Activated B cell treated with CpG ODN at 0.5 μM for 24 hours (primary cell): ENCODE results near the gene SKP1. TPM values are rescaled to one million over a fixed set of nuclear protein-coding genes. Genes with fewer than 3 reads are reported as not detected.

Source experiments
- ATAC-seq: fragments of 200-7000 bp; cut with Tn5 transposase; one replicate; pipeline ENCODE4 v1.10.0; 2021; ENCODE audit warnings: low read depth, mild to moderate bottlenecking, moderate library complexity
- CTCF ChIA-PET: fragments of 350-600 bp; sonication (Branson Sonifier 250); formaldehyde crosslinking; loops from one replicate; lab custom pipeline; 2021; ENCODE audit warnings: antibody characterized with exemption; lab: Charles Lee
- POLR2A ChIA-PET: fragments of 350-600 bp; sonication (Branson Sonifier 250); formaldehyde crosslinking; loops from one replicate; lab custom pipeline; 2021; ENCODE audit warnings: antibody characterized with exemption; lab: Charles Lee
- DNase-seq: peaks from one replicate; pipeline ENCODE4 v3.0.0; 2022
- H3K27ac Mint-ChIP-seq: one replicate; pipeline ENCODE4 v1.8.0; 2020; ENCODE audit warnings: mixed read lengths
- H3K27me3 Mint-ChIP-seq: one replicate; pipeline ENCODE4 v1.8.0; 2021; ENCODE audit warnings: mixed read lengths
- H3K36me3 Mint-ChIP-seq: one replicate; pipeline ENCODE4 v1.8.0; 2021; ENCODE audit warnings: low read depth, mixed read lengths
- H3K4me1 Mint-ChIP-seq: one replicate; pipeline ENCODE4 v1.8.0; 2021; ENCODE audit warnings: mixed read lengths
- H3K4me3 Mint-ChIP-seq: one replicate; pipeline ENCODE4 v1.8.0; 2020; ENCODE audit warnings: mild to moderate bottlenecking, mixed read lengths
- H3K9me3 Mint-ChIP-seq: one replicate; pipeline ENCODE4 v1.8.0; 2020; ENCODE audit warnings: mixed read lengths
- intact Hi-C: fragments of 100-400 bp; cut with micrococcal nuclease; formaldehyde crosslinking; loops from one replicate; pipeline ENCODE4 v1.15.1; 2024
- total RNA-seq: library from RNA; stranded (reverse); gene quantifications from 2 replicates; pipeline ENCODE4 v1.2.3, GENCODE V29; 2022
- TF ChIP-seq, protein P1 (sequence below): fragments of 200-600 bp; IDR thresholded peaks from one replicate; pipeline ENCODE4 v1.8.0; 2022; ENCODE audit warnings: antibody characterized with exemption, mild to moderate bottlenecking

Gene SKP1
- total RNA-seq, 1 donor from 2014 or later = 211 TPM

- Mint-ChIP-seq H3K27ac (peak overlapping the region; percentile 18), H3K27me3 (no peaks in the 10 kb centered on the region), H3K9me3 (no peaks in the 10 kb centered on the region), H3K36me3 (peaks cover 54% of the 10 kb centered on the region), H3K4me3 (no peak overlapping the region), H3K4me1 (peaks cover 52% of the 10 kb centered on the region)
- no peak for ATAC-seq
- intact Hi-C loops = loop anchor here (1.0 to 2.0 kb wide), 6 partner anchors 15 to 1029 kb away; partner anchors contain the start of gene TCF7
- ChIA-PET POLR2A (interaction anchor here (0.9 to 5.5 kb wide), 5 partner anchors 13 to 100 kb away, joined by 3 to 71 read pairs (median 3); partner anchors contain the start of gene SKP1), CTCF (interaction anchor here (0.7 to 23.1 kb wide), 15 partner anchors 8 to 1036 kb away, joined by 3 to 502 read pairs (median 5); partner anchors contain the start of gene TCF7)
- TF ChIP-seq, protein P1, sequence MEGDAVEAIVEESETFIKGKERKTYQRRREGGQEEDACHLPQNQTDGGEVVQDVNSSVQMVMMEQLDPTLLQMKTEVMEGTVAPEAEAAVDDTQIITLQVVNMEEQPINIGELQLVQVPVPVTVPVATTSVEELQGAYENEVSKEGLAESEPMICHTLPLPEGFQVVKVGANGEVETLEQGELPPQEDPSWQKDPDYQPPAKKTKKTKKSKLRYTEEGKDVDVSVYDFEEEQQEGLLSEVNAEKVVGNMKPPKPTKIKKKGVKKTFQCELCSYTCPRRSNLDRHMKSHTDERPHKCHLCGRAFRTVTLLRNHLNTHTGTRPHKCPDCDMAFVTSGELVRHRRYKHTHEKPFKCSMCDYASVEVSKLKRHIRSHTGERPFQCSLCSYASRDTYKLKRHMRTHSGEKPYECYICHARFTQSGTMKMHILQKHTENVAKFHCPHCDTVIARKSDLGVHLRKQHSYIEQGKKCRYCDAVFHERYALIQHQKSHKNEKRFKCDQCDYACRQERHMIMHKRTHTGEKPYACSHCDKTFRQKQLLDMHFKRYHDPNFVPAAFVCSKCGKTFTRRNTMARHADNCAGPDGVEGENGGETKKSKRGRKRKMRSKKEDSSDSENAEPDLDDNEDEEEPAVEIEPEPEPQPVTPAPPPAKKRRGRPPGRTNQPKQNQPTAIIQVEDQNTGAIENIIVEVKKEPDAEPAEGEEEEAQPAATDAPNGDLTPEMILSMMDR = no peak
- DNase-seq = no peak
Measured at GRCh38 chr5:134139891-134140469, 36.8 kb downstream of the SKP1 start.

DNA sequence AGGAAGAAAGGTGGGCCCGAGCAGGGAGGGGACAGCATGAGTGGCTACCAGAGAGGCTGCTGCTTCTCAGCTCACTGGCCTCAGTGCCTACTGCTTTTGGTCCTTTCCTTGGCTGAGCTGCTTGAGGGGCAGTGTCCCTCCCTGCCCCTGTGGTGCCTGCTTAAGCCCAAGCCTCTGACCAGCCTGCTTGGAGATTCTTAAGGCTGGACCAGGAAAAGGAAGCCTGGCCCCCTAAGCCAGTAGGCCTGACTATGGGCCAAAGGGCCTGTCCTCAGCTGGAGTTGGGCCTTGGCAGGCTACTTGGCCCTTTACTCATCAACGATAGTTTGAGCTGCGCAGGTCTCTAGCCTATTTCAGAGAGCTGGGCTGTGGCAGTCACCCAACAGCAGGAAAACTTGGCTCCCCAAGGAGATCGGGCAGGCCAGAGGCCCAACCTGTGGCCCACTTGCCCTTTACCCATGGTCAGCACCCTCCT is 37.3 kb downstream of the SKP1 start:
- DNase-seq (peak; percentile 12), ATAC-seq (no peak)
- TF ChIP-seq, protein P1 = no peak
- no peak overlapping the region for H3K4me3 Mint-ChIP-seq
- ChIA-PET CTCF (interaction anchor here (1.0 to 23.1 kb wide), 6 partner anchors 14 to 150 kb away, joined by 3 to 502 read pairs (median 22); partner anchors contain the start of gene TCF7), POLR2A (interaction anchor here (1.3 to 5.5 kb wide), 4 partner anchors 12 to 100 kb away, joined by 3 to 71 read pairs (median 18); no protein-coding TSS in a partner anchor)
- H3K36me3 Mint-ChIP-seq = peaks cover 52% of the 10 kb centered on the region
- no peaks in the 10 kb centered on the region for H3K9me3 Mint-ChIP-seq
- no peaks in the 10 kb centered on the region for H3K27me3 Mint-ChIP-seq
- peak overlapping the region; percentile 18 for H3K27ac Mint-ChIP-seq
- H3K4me1 Mint-ChIP-seq = peaks cover 52% of the 10 kb centered on the region
- intact Hi-C loops = no loop called here

GRCh38 chr5:134138416-134139376 is 38.1 kb downstream of the SKP1 start:
- intact Hi-C loops = no loop called here
- peak overlapping the region; percentile 71 for H3K27ac Mint-ChIP-seq
- no peak overlapping the region for H3K4me3 Mint-ChIP-seq
- CTCF ChIA-PET = interaction anchor here (1.0 to 23.1 kb wide), 7 partner anchors 12 to 151 kb away, joined by 3 to 502 read pairs (median 21); partner anchors contain the start of gene TCF7
- ATAC-seq (peak; percentile 64), DNase-seq (peak; percentile 19)
- no peaks in the 10 kb centered on the region for H3K27me3 Mint-ChIP-seq
- no peaks in the 10 kb centered on the region for H3K9me3 Mint-ChIP-seq
- H3K36me3 Mint-ChIP-seq = peaks cover 48% of the 10 kb centered on the region
- POLR2A ChIA-PET = interaction anchor here (0.7 to 5.5 kb wide), 6 partner anchors 13 to 99 kb away, joined by 3 to 71 read pairs (median 4); no protein-coding TSS in a partner anchor
- H3K4me1 Mint-ChIP-seq = peaks cover 52% of the 10 kb centered on the region
- TF ChIP-seq, protein P1 = no peak

DNA sequence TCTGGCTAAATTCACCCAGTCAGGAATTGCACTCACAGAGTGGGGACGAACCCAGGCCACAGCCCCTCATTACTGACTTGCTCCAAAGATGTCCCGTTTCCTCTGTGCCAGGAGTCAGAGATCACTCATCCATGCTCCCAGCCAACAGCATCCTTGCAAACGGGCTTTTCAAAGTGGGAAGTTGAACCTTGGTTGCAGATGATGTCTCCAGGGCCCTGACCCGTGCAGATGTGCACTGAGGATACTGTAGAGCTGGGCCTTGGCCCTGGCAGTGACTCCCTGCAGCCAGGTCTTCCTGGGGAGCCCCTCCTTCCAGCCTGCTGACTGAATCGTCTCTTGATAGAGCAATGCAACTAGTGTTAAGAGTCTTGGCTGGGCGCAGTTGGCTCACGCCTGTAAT is 40.0 kb downstream of the SKP1 start:
- intact Hi-C loops = no loop called here
- peaks cover 43% of the 10 kb centered on the region for H3K36me3 Mint-ChIP-seq

More for the DNA sequence above, 40.0 kb downstream of the SKP1 start:
- ChIA-PET POLR2A (interaction anchor here (0.7 to 5.5 kb wide), 3 partner anchors 36 to 1270 kb away, joined by 5 to 71 read pairs (median 7); no protein-coding TSS in a partner anchor), CTCF (interaction anchor here (1.1 to 23.1 kb wide), 2 partner anchors 10 to 96 kb away, joined by 4 to 502 read pairs; no protein-coding TSS in a partner anchor)
- TF ChIP-seq, protein P1 = no peak
- DNase-seq (no peak), ATAC-seq (no peak)
- peak overlapping the region; percentile 24 for H3K27ac Mint-ChIP-seq
- H3K9me3 Mint-ChIP-seq = no peaks in the 10 kb centered on the region
- no peak overlapping the region for H3K4me3 Mint-ChIP-seq
- H3K27me3 Mint-ChIP-seq = no peaks in the 10 kb centered on the region
- peaks cover 70% of the 10 kb centered on the region for H3K4me1 Mint-ChIP-seq
